ENCODE measurements around the gene SERTAD4.

- TF ChIP-seq CTCF (IDR thresholded peaks at IDR 0.05) (no peak), EP300 (IDR thresholded peaks at IDR 0.05) (no peak)
Observed at GRCh38 chr1:210252621-210253051, 20.0 kb downstream of the SERTAD4 start.
